ENCODE measurements around the gene CTDSPL.

Gene CTDSPL

GRCh38 chr3:37984051-37984450, 122.4 kb downstream of the CTDSPL start:
- TF ChIP-seq TAF1 (IDR thresholded peaks at IDR 0.05; ENCODE audit: low read depth) = no peak
- TF ChIP-seq REST (IDR thresholded peaks at IDR 0.05; ENCODE audit: low read depth) = no peak
- TF ChIP-seq NFIC (IDR thresholded peaks at IDR 0.05) = no peak
- TF ChIP-seq FOXM1 (IDR thresholded peaks at IDR 0.05; ENCODE audit: borderline replicate concordance, low read depth) = no peak
- no peak for TF ChIP-seq CREB1 (IDR thresholded peaks at IDR 0.05; ENCODE audit: low read depth)
- TF ChIP-seq, protein P1, sequence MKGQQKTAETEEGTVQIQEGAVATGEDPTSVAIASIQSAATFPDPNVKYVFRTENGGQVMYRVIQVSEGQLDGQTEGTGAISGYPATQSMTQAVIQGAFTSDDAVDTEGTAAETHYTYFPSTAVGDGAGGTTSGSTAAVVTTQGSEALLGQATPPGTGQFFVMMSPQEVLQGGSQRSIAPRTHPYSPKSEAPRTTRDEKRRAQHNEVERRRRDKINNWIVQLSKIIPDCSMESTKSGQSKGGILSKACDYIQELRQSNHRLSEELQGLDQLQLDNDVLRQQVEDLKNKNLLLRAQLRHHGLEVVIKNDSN (IDR thresholded peaks at IDR 0.05) = no peak
- TF ChIP-seq EP300 (IDR thresholded peaks at IDR 0.05; ENCODE audit: borderline replicate concordance) = no peak
- no peak for TF ChIP-seq MAX (IDR thresholded peaks at IDR 0.05)
- TF ChIP-seq ZBTB7A (IDR thresholded peaks at IDR 0.05; ENCODE audit: low read depth) = no peak
- TF ChIP-seq TEAD4 (IDR thresholded peaks at IDR 0.05) = no peak
- no peak for TF ChIP-seq YY1 (IDR thresholded peaks at IDR 0.05; ENCODE audit: low read depth)
- TF ChIP-seq CEBPB (IDR thresholded peaks at IDR 0.05) = no peak
- no peak for TF ChIP-seq RAD21 (IDR thresholded peaks at IDR 0.05; ENCODE audit: low read depth)
- no peak for TF ChIP-seq TCF12 (IDR thresholded peaks at IDR 0.05; ENCODE audit: low read depth)
- no peak for TF ChIP-seq EGR1 (IDR thresholded peaks at IDR 0.05)

DNA sequence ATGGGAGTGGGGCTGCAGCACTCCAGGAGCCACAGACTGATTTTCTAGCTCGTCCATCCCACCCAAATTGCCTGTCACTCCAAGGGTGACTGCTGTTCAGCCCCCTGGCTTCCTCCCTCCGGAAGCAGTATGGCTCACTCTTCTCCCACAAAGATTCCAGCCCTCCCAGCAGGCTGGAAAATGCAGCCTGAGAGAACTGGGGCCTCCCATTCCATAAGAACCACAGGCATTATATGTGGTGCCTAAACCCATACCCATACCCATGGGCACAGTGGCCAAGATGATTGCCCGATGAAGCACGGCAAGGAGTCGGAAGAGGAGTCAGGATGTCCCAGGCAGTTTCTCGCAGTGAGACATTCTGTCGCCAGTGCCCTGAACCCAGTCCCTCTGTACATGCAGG, 122.9 kb downstream of the CTDSPL start:
- no peak for TF ChIP-seq CEBPB (IDR thresholded peaks at IDR 0.05)
- TF ChIP-seq, protein P1 (IDR thresholded peaks at IDR 0.05) = no peak
- TF ChIP-seq REST (IDR thresholded peaks at IDR 0.05; ENCODE audit: low read depth) = no peak
- TF ChIP-seq FOXM1 (IDR thresholded peaks at IDR 0.05; ENCODE audit: borderline replicate concordance, low read depth) = no peak
- no peak for TF ChIP-seq MAX (IDR thresholded peaks at IDR 0.05)
- no peak for TF ChIP-seq EP300 (IDR thresholded peaks at IDR 0.05; ENCODE audit: borderline replicate concordance)
- no peak for TF ChIP-seq TCF12 (IDR thresholded peaks at IDR 0.05; ENCODE audit: low read depth)
- no peak for TF ChIP-seq TEAD4 (IDR thresholded peaks at IDR 0.05)
- TF ChIP-seq YY1 (IDR thresholded peaks at IDR 0.05; ENCODE audit: low read depth) = no peak
- TF ChIP-seq EGR1 (IDR thresholded peaks at IDR 0.05) = no peak
- TF ChIP-seq RAD21 (IDR thresholded peaks at IDR 0.05; ENCODE audit: low read depth) = no peak
- TF ChIP-seq NFIC (IDR thresholded peaks at IDR 0.05) = no peak
- no peak for TF ChIP-seq CREB1 (IDR thresholded peaks at IDR 0.05; ENCODE audit: low read depth)
- TF ChIP-seq TAF1 (IDR thresholded peaks at IDR 0.05; ENCODE audit: low read depth) = no peak
- TF ChIP-seq ZBTB7A (IDR thresholded peaks at IDR 0.05; ENCODE audit: low read depth) = no peak

- TF ChIP-seq EP300 (IDR thresholded peaks at IDR 0.05; ENCODE audit: borderline replicate concordance) (no peak), FOXM1 (IDR thresholded peaks at IDR 0.05; ENCODE audit: borderline replicate concordance, low read depth) (no peak), TEAD4 (IDR thresholded peaks at IDR 0.05) (no peak), CEBPB (IDR thresholded peaks at IDR 0.05) (no peak), TAF1 (IDR thresholded peaks at IDR 0.05; ENCODE audit: low read depth) (no peak), ZBTB7A (IDR thresholded peaks at IDR 0.05; ENCODE audit: low read depth) (no peak), RAD21 (IDR thresholded peaks at IDR 0.05; ENCODE audit: low read depth) (no peak), TCF12 (IDR thresholded peaks at IDR 0.05; ENCODE audit: low read depth) (no peak), CREB1 (IDR thresholded peaks at IDR 0.05; ENCODE audit: low read depth) (no peak), MAX (IDR thresholded peaks at IDR 0.05) (no peak), EGR1 (IDR thresholded peaks at IDR 0.05) (no peak), YY1 (IDR thresholded peaks at IDR 0.05; ENCODE audit: low read depth) (no peak), NFIC (IDR thresholded peaks at IDR 0.05) (no peak), REST (IDR thresholded peaks at IDR 0.05; ENCODE audit: low read depth) (no peak)
- TF ChIP-seq, protein P1 (IDR thresholded peaks at IDR 0.05) = no peak
Measured at GRCh38 chr3:37985637-37986320, 124.1 kb downstream of the CTDSPL start.
